ENCODE data around the gene ECSCR.
"Not testable (repeated sequence)": the region's sequence is repeated elsewhere in the genome, so short reads cannot be mapped to it uniquely, and the experiment has no call there.

The ECSCR gene

GRCh38 chr5:139414581-139415130 is 47.9 kb downstream of the ECSCR start:
- no peak for DNase-seq (ENCODE audit: low read depth in 2 of 2, low spot score in 1 of 2)

- DNase-seq (ENCODE audit: low read depth in 2 of 2, low spot score in 1 of 2), result no peak
These were observed 48.6 kb downstream of the ECSCR start for GRCh38 chr5:139413963-139414362.

GRCh38 chr5:139413153-139413552 is 49.4 kb downstream of the ECSCR start:
- no peak for DNase-seq (ENCODE audit: low read depth in 2 of 2, low spot score in 1 of 2)

- DNase-seq (ENCODE audit: low read depth in 2 of 2, low spot score in 1 of 2), result no peak
These were observed 51.3 kb downstream of the ECSCR start for GRCh38 chr5:139410993-139411828.

- no peak for DNase-seq (ENCODE audit: low read depth in 2 of 2, low spot score in 1 of 2)
These were observed 52.2 kb downstream of the ECSCR start for GRCh38 chr5:139410121-139410992.

- DNase-seq (ENCODE audit: low read depth in 2 of 2, low spot score in 1 of 2), result not testable (repeated sequence)
These were observed 53.4 kb downstream of the ECSCR start for GRCh38 chr5:139409116-139409515.

- DNase-seq (ENCODE audit: low read depth in 2 of 2, low spot score in 1 of 2), result no peak
These were observed 54.4 kb downstream of the ECSCR start for GRCh38 chr5:139408191-139408590.

- DNase-seq (ENCODE audit: low read depth in 2 of 2, low spot score in 1 of 2), result no peak
These were observed 55.0 kb downstream of the ECSCR start for GRCh38 chr5:139407517-139407916.

GRCh38 chr5:139406963-139407362 is 55.6 kb downstream of the ECSCR start:
- no peak for DNase-seq (ENCODE audit: low read depth in 2 of 2, low spot score in 1 of 2)

GRCh38 chr5:139404484-139404840 is 58.1 kb downstream of the ECSCR start:
- no peak for DNase-seq (ENCODE audit: low read depth in 2 of 2, low spot score in 1 of 2)

- DNase-seq (ENCODE audit: low read depth in 2 of 2, low spot score in 1 of 2), result peak; percentile 96 to 97
These were observed 58.6 kb downstream of the ECSCR start, which contains the start of gene SPATA24 for GRCh38 chr5:139403787-139404483. Gene SPATA24, minus strand, starts transcription at chr5:139404089. Its CDS starts 29 bp downstream, at chr5:139404060.

- DNase-seq (ENCODE audit: low read depth in 2 of 2, low spot score in 1 of 2), result no peak
These were observed 59.1 kb downstream of the ECSCR start for GRCh38 chr5:139403418-139403786.

- DNase-seq (ENCODE audit: low read depth in 2 of 2, low spot score in 1 of 2), result no peak
These were observed 59.9 kb downstream of the ECSCR start for GRCh38 chr5:139402561-139403158.

- no peak for DNase-seq (ENCODE audit: low read depth in 2 of 2, low spot score in 1 of 2)
These were observed 61.0 kb downstream of the ECSCR start for GRCh38 chr5:139401546-139401945.

GRCh38 chr5:139399501-139400121 is 62.9 kb downstream of the ECSCR start:
- DNase-seq (ENCODE audit: low read depth in 2 of 2, low spot score in 1 of 2), result no peak

All from stimulated activated CD8-positive, alpha-beta memory T cell treated with anti-CD3 and anti-CD28 coated beads, Interleukin-4, amount 100 ng/mL, for 4 hours (primary cell).